GM12878 (cell line): ENCODE measurements around the gene CCNY.

Experiments used
- CTCF ChIP-seq, 3 experiments: IDR thresholded peaks in 2 of 3; conservative IDR thresholded peaks in 1 of 3; 2 replicates each; pipeline ENCODE4 v1.5.1; 2011; ENCODE audit warnings: low read depth in 3 of 3, low read length in 3 of 3, mild to moderate bottlenecking in 3 of 3, control low read depth in 2 of 3, moderate library complexity in 2 of 3, inconsistent platforms in 1 of 3, mixed read lengths in 1 of 3; ENCODE audit not compliant: control insufficient read depth in 2 of 3, insufficient read depth in 1 of 3; ENCODE audit errors: extremely low read depth in 1 of 3
- ESRRA ChIP-seq: IDR thresholded peaks from 2 replicates; pipeline ENCODE4 v1.6.1; 2012; ENCODE audit warnings: mild to moderate bottlenecking, low read length, improper control_type of control experiment
- EZH2 ChIP-seq: IDR thresholded peaks from 2 replicates; pipeline ENCODE4 v1.6.1; 2012; ENCODE audit warnings: low read depth, mild to moderate bottlenecking, control low read depth, inconsistent platforms, low read length, borderline replicate concordance; ENCODE audit not compliant: control insufficient read depth
- GATAD2B ChIP-seq: fragments of 450-650 bp; conservative IDR thresholded peaks from 2 replicates; pipeline ENCODE4 v1.6.1; 2017; ENCODE audit warnings: low read depth, mild to moderate bottlenecking, moderate library complexity
- JUND ChIP-seq: IDR thresholded peaks from 2 replicates; pipeline ENCODE4 v1.6.1; 2012; ENCODE audit warnings: low read depth, mild to moderate bottlenecking, low read length, improper control_type of control experiment, moderate library complexity
- MYC ChIP-seq: IDR thresholded peaks from 2 replicates; pipeline ENCODE4 v1.6.1; 2011; ENCODE audit warnings: mild to moderate bottlenecking, low read length, moderate library complexity, inconsistent platforms; ENCODE audit not compliant: insufficient read depth, insufficient replicate concordance, insufficient read length, severe bottlenecking
- SP1 ChIP-seq: IDR thresholded peaks from one replicate; pipeline ENCODE4 v1.6.1; 2011; ENCODE audit warnings: low read depth, low read length
- TCF3 ChIP-seq: IDR thresholded peaks from 2 replicates; pipeline ENCODE4 v1.6.1; 2012; ENCODE audit warnings: low read depth, mild to moderate bottlenecking, low read length, borderline replicate concordance; ENCODE audit not compliant: insufficient read depth

GRCh38 chr10:35335133-35336083 lies 901 bp upstream of the CCNY start:
- no peak for TF ChIP-seq CTCF (IDR thresholded peaks at IDR 0.05 in 2 of 3, conservative IDR thresholded peaks at IDR 0.05 in 1 of 3; ENCODE audit: control insufficient read depth in 2 of 3, extremely low read depth in 1 of 3, insufficient read depth in 1 of 3, low read depth in 3 of 3, low read length in 3 of 3)
- TF ChIP-seq TCF3 = no peak
- no peak for TF ChIP-seq GATAD2B
- no peak for TF ChIP-seq EZH2
- no peak for TF ChIP-seq SP1
- TF ChIP-seq JUND = no peak
- no peak for TF ChIP-seq MYC
- no peak for TF ChIP-seq ESRRA
